ENCODE results near the gene RPL19.
A peak's percentile ranks its signal among the peaks of the same experiment; 100 is the strongest.

The RPL19 gene

GRCh38 chr17:39187152-39187830 lies 12.8 kb upstream of the RPL19 start:
- 89 to 92% methylated on average over 7 to 8 of the region's 9 CpGs for WGBS, 2 experiments (ENCODE audit: insufficient coverage in 2 of 2)
- H3K36me3 ChIP-seq (ENCODE audit: control insufficient read depth, insufficient read depth, low read length), result peaks cover 76% of the 10 kb centered on the region

GRCh38 chr17:39191750-39192510 lies 8.2 kb upstream of the RPL19 start:
- H3K4me1 ChIP-seq (ENCODE audit: control insufficient read depth, insufficient read depth, low read length, poor library complexity, severe bottlenecking), result peaks cover 19% of the 10 kb centered on the region
- H3K9me3 ChIP-seq (ENCODE audit: control insufficient read depth, low read length), result no peaks in the 10 kb centered on the region
- no peak overlapping the region for H3K27ac ChIP-seq (ENCODE audit: low read depth, low read length, severe bottlenecking)
- H3K36me3 ChIP-seq (ENCODE audit: control insufficient read depth, insufficient read depth, low read length), result peaks cover 52% of the 10 kb centered on the region
- no peak overlapping the region for H3K4me3 ChIP-seq (ENCODE audit: extremely low read depth, insufficient read depth, low read length, poor library complexity, severe bottlenecking)
- 91 to 99% methylated on average over 7 of the region's 9 CpGs for WGBS, 2 experiments (ENCODE audit: insufficient coverage in 2 of 2)

More at GRCh38 chr17:39187152-39187830, 12.8 kb upstream of the RPL19 start:
- H3K9me3 ChIP-seq (ENCODE audit: control insufficient read depth, low read length), result no peaks in the 10 kb centered on the region
- H3K4me1 ChIP-seq (ENCODE audit: control insufficient read depth, insufficient read depth, low read length, poor library complexity, severe bottlenecking), result no peaks in the 10 kb centered on the region
- no peak overlapping the region for H3K4me3 ChIP-seq (ENCODE audit: extremely low read depth, insufficient read depth, low read length, poor library complexity, severe bottlenecking)
- H3K27ac ChIP-seq (ENCODE audit: low read depth, low read length, severe bottlenecking), result no peak overlapping the region

GRCh38 chr17:39192901-39193300 lies 7.2 kb upstream of the RPL19 start:
- H3K4me3 ChIP-seq (ENCODE audit: extremely low read depth, insufficient read depth, low read length, poor library complexity, severe bottlenecking), result no peak overlapping the region
- no peaks in the 10 kb centered on the region for H3K9me3 ChIP-seq (ENCODE audit: control insufficient read depth, low read length)

GRCh38 chr17:39193346-39193745 lies 6.7 kb upstream of the RPL19 start:
- WGBS, 2 experiments (ENCODE audit: insufficient coverage in 2 of 2), result 78 to 95% methylated on average over 3 to 6 of the region's 10 CpGs
- no peak overlapping the region for H3K27ac ChIP-seq (ENCODE audit: low read depth, low read length, severe bottlenecking)

More at GRCh38 chr17:39192901-39193300, 7.2 kb upstream of the RPL19 start:
- Histone ChIP-seq H3K4me1 (ENCODE audit: control insufficient read depth, insufficient read depth, low read length, poor library complexity, severe bottlenecking) (peaks cover 19% of the 10 kb centered on the region), H3K36me3 (ENCODE audit: control insufficient read depth, insufficient read depth, low read length) (peaks cover 46% of the 10 kb centered on the region), H3K27ac (ENCODE audit: low read depth, low read length, severe bottlenecking) (no peak overlapping the region)
- 92 to 99% methylated on average over 11 to 16 of the region's 16 CpGs for WGBS, 2 experiments (ENCODE audit: insufficient coverage in 2 of 2)

GRCh38 chr17:39194089-39194984 lies 5.7 kb upstream of the RPL19 start:
- Histone ChIP-seq H3K4me1 (ENCODE audit: control insufficient read depth, insufficient read depth, low read length, poor library complexity, severe bottlenecking) (peaks cover 19% of the 10 kb centered on the region), H3K4me3 (ENCODE audit: extremely low read depth, insufficient read depth, low read length, poor library complexity, severe bottlenecking) (peak overlapping the region; percentile 18), H3K9me3 (ENCODE audit: control insufficient read depth, low read length) (no peaks in the 10 kb centered on the region), H3K36me3 (ENCODE audit: control insufficient read depth, insufficient read depth, low read length) (peaks cover 36% of the 10 kb centered on the region), H3K27ac (ENCODE audit: low read depth, low read length, severe bottlenecking) (peak overlapping the region; percentile 20)
- WGBS, 2 experiments (ENCODE audit: insufficient coverage in 2 of 2), result 42% methylated on average over 11 to 13 of the region's 20 CpGs

More at GRCh38 chr17:39193346-39193745, 6.7 kb upstream of the RPL19 start:
- Histone ChIP-seq H3K4me1 (ENCODE audit: control insufficient read depth, insufficient read depth, low read length, poor library complexity, severe bottlenecking) (peaks cover 19% of the 10 kb centered on the region), H3K36me3 (ENCODE audit: control insufficient read depth, insufficient read depth, low read length) (peaks cover 46% of the 10 kb centered on the region), H3K4me3 (ENCODE audit: extremely low read depth, insufficient read depth, low read length, poor library complexity, severe bottlenecking) (no peak overlapping the region), H3K9me3 (ENCODE audit: control insufficient read depth, low read length) (no peaks in the 10 kb centered on the region)

- H3K36me3 ChIP-seq (ENCODE audit: control insufficient read depth, insufficient read depth, low read length), result peaks cover 34% of the 10 kb centered on the region
- WGBS, 2 experiments (ENCODE audit: insufficient coverage in 2 of 2), result 37 to 67% methylated on average over 2 to 6 of the region's 10 CpGs
- H3K27ac ChIP-seq (ENCODE audit: low read depth, low read length, severe bottlenecking), result peak overlapping the region; percentile 20
- peaks cover 19% of the 10 kb centered on the region for H3K4me1 ChIP-seq (ENCODE audit: control insufficient read depth, insufficient read depth, low read length, poor library complexity, severe bottlenecking)
- no peaks in the 10 kb centered on the region for H3K9me3 ChIP-seq (ENCODE audit: control insufficient read depth, low read length)
- peak overlapping the region; percentile 18 for H3K4me3 ChIP-seq (ENCODE audit: extremely low read depth, insufficient read depth, low read length, poor library complexity, severe bottlenecking)
Observed at GRCh38 chr17:39194985-39195524, 5.0 kb upstream of the RPL19 start.

- H3K9me3 ChIP-seq (ENCODE audit: control insufficient read depth, low read length), result no peaks in the 10 kb centered on the region
- H3K36me3 ChIP-seq (ENCODE audit: control insufficient read depth, insufficient read depth, low read length), result peaks cover 28% of the 10 kb centered on the region
- H3K4me1 ChIP-seq (ENCODE audit: control insufficient read depth, insufficient read depth, low read length, poor library complexity, severe bottlenecking), result peaks cover 19% of the 10 kb centered on the region
- WGBS, 2 experiments (ENCODE audit: insufficient coverage in 2 of 2), result 83 to 86% methylated on average over 5 to 7 of the region's 8 CpGs
- no peak overlapping the region for H3K27ac ChIP-seq (ENCODE audit: low read depth, low read length, severe bottlenecking)
- H3K4me3 ChIP-seq (ENCODE audit: extremely low read depth, insufficient read depth, low read length, poor library complexity, severe bottlenecking), result peak overlapping the region; percentile 72
Observed at GRCh38 chr17:39195568-39196160, 4.4 kb upstream of the RPL19 start.

- Histone ChIP-seq H3K4me1 (ENCODE audit: control insufficient read depth, insufficient read depth, low read length, poor library complexity, severe bottlenecking) (peaks cover 19% of the 10 kb centered on the region), H3K9me3 (ENCODE audit: control insufficient read depth, low read length) (no peaks in the 10 kb centered on the region), H3K27ac (ENCODE audit: low read depth, low read length, severe bottlenecking) (no peak overlapping the region), H3K36me3 (ENCODE audit: control insufficient read depth, insufficient read depth, low read length) (peaks cover 27% of the 10 kb centered on the region), H3K4me3 (ENCODE audit: extremely low read depth, insufficient read depth, low read length, poor library complexity, severe bottlenecking) (peak overlapping the region; percentile 72)
- 40% methylated on average over 2 of the region's 8 CpGs; no CpG with 5 or more reads in 1 of the 2 experiments for WGBS, 2 experiments (ENCODE audit: insufficient coverage in 2 of 2)
Observed at GRCh38 chr17:39196241-39196807, 3.8 kb upstream of the RPL19 start.

GRCh38 chr17:39196808-39197291 lies 3.2 kb upstream of the RPL19 start:
- WGBS, 2 experiments (ENCODE audit: insufficient coverage in 2 of 2), result 3 to 5% methylated on average over 4 to 10 of the region's 30 CpGs
- Histone ChIP-seq H3K36me3 (ENCODE audit: control insufficient read depth, insufficient read depth, low read length) (peaks cover 31% of the 10 kb centered on the region), H3K27ac (ENCODE audit: low read depth, low read length, severe bottlenecking) (no peak overlapping the region), H3K4me1 (ENCODE audit: control insufficient read depth, insufficient read depth, low read length, poor library complexity, severe bottlenecking) (peaks cover 22% of the 10 kb centered on the region), H3K4me3 (ENCODE audit: extremely low read depth, insufficient read depth, low read length, poor library complexity, severe bottlenecking) (peak overlapping the region; percentile 72), H3K9me3 (ENCODE audit: control insufficient read depth, low read length) (no peaks in the 10 kb centered on the region)
